Ammon's horn (tissue), 1 donor: ENCODE measurements around the gene EEFSEC.

Source experiments
- DNase-seq: peaks from one replicate; pipeline ENCODE4 v3.0.0-alpha.2; 2016; ENCODE audit warnings: low spot score

EEFSEC gene

DNA sequence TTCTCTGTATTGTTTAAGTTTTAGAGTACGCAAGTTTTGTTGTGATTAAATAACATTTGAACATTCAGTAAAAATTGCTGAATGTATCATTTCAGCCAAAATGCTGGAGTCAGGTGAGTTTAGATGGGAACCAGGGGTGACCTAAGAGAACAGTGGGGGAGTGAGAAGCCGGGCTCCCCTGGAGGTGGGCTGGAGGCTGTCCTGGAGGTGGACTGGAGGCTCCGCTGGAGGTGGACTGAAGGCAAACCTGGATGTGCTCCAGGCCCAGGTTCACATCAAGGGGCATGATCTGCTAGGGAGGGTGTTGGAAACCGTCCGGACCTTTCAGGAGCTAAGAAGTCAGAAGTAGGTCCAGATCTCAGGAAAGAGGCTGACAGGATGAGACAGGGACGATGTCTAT is 289.7 kb downstream of the EEFSEC start:
- no peak for DNase-seq

DNA sequence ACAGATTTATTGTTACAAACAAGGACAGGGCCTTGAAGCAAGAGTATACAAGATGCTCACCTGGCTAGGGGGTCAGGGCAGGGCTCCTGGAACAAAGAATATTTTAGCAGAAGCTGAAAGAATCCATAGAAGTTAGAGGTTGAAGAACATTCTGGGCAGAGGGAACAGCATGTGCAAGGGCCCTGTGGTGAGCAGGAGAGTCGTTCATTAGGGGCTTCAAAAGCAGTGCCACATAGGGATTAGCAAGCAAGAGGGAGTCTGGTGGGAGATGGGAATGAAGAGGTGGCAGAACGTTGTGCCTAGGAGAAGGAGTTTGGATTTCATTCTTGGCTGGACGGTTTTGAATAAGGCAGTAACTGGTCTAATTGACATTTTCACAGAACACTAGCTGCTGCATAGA is 290.5 kb downstream of the EEFSEC start:
- no peak for DNase-seq

DNA sequence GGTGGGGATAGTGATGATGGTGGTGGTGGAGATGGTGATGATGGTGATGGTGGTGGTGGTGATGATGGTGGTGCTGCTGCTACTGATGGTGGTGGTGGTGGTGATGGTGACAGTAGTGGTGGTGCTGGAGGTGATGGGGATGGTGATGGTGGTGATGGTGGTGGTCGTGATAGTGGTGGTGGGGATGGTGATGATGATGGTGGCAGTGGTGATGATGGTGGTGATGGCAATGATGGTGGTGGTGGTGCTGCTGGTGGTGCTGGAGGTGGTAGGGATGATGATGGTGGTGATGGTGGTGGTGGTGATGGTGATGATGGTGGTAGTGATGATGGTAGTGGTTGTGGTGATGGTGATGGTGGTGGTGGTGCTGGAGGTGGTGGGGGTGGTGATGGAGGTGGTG is 292.1 kb downstream of the EEFSEC start:
- no peak for DNase-seq

- DNase-seq, result no peak
These were observed 293.5 kb downstream of the EEFSEC start for GRCh38 chr3:128446821-128447220.

GRCh38 chr3:128447561-128448013 is 294.3 kb downstream of the EEFSEC start:
- no peak for DNase-seq

DNA sequence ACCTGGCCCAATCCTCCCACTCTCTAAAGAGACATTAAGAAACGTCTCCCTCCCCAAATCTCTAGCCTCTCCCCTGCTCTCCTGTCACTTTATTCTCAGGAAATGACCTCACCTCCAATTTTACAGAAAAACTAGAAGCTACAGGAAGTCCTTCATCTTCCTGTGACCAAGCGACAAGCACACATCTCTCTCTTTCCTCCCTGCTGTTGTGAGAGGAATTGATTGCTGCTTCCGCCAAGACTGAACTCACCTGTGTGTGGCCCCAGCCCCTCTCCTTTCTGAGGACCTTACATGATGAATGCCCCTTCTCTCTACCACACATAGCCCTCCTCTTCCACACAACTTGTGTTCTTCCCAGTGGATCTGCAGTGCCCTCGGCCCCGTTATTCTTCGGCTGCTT is 295.2 kb downstream of the EEFSEC start:
- DNase-seq, result no peak

- no peak for DNase-seq
These were observed 295.9 kb downstream of the EEFSEC start for GRCh38 chr3:128449111-128449638.

GRCh38 chr3:128452120-128452519 is 298.8 kb downstream of the EEFSEC start:
- no peak for DNase-seq

GRCh38 chr3:128452678-128453275 is 299.5 kb downstream of the EEFSEC start:
- DNase-seq, result no peak

- no peak for DNase-seq
These were observed 300.4 kb downstream of the EEFSEC start for GRCh38 chr3:128453501-128454309.

- no peak for DNase-seq
These were observed 301.0 kb downstream of the EEFSEC start for GRCh38 chr3:128454310-128454618.

- DNase-seq, result no peak
These were observed 301.8 kb downstream of the EEFSEC start for GRCh38 chr3:128455116-128455515.

DNA sequence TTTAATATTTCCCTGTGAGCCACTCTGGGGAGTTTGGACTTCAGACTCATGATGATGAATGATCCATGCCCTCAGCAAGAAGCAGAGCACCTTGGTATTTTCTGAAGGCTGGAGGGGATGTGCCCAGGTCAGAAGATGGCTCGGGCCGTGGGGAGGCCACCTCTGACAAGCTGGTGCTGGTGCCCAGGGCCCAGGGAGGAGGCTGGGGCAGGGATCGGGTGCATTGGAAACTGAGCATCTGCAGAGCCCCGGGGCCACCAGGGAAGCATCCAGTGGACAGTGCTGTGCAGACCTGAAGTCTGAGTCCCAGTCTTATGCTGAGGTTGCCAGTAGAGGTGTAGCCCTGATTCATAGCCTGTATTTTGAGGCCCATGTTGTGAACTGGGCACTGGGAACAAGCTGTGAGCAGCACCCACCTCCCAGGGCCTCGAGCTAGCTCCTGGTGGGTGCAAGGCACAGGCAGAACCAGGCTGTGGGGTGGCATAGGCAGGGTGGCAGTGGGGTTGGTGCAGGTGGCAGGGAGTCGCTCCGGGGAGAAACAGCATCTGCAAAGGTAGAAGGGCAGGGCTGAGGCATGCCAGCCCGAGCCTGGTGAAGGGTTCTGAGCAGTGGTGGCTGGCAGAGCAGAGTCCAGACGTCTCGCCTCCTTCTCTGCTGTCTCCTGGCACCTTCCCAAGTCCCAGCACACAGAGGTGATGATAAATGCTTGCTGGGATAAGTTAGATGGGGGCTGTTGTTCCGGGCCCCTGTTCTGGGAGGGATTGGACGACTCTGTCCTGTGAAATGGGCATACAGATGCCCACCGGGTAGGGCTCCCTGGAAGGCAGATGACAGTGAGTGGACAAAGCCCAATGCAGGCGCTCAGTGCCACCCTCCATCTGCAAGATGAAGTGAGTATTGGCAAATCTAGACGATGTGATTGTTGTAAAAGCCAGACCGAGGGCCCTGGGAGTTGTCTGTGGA is 302.8 kb downstream of the EEFSEC start:
- no peak for DNase-seq

DNA sequence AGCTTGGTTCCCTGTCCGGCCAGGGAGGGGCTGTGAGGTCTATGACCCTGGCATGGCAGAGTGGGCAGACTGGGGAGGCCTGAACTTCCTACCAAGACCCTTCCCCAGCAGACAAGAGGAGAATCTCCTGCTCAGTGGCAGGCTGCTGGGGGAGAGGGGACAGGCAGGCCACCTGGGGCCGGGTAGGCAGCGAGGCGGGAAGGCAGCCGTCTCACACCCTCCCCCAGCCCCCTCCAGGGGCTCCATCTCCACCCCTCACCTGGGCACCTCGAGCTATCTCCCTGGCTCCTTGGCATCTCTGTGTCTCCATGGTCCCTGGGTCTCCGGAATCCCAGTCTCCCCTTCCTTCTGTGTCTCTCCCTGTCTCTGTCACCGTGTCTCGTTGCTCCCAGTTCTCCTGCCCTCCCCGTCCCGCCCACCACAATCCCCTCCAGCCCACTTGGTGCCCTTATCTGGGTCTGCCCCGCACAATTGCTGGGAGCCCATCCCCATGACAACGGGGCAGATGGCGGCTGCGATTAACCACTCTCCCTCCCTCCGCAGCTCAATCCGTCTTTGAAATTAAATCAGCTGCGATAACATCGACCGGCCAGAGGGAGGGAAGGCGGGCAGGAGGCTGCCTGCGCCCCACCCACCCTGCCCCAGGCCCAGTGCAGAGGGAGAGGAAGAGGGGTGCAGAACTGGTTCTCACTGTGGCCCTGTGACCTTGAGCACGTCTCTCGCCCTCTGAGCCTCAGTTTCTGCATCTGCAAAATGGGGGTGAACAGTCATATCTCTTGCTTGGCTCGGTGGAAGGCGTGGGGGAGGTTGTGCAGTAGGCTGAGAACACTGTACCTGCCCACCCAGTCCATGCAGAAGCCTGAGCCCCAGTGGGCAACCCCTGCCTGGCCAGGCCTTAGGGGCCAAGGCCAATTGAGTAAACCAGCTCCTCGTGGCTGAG is 303.8 kb downstream of the EEFSEC start:
- DNase-seq, result no peak

DNA sequence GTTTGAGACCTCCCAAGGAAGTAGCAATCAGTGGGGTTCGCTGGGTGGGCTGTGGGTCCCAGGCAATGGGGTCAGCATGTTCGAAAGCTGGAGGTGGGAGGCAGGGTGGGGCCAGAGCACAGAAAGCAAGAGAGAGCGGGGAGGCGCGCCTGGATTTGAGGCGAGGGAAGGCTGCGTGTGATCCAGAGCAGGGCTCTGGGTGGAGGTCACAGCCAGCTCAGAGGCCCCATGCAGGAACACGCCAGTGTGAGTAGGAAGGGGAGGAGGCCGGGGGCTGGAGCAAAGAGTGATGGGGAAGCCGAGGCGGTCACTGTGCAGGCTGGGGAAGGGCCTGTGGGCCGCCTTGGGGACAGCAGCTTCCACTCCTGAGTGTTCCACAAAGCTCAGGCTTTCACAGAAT is 304.7 kb downstream of the EEFSEC start:
- no peak for DNase-seq
